Measurements from ENCODE around the gene ESRRB.

The ESRRB gene

DNA sequence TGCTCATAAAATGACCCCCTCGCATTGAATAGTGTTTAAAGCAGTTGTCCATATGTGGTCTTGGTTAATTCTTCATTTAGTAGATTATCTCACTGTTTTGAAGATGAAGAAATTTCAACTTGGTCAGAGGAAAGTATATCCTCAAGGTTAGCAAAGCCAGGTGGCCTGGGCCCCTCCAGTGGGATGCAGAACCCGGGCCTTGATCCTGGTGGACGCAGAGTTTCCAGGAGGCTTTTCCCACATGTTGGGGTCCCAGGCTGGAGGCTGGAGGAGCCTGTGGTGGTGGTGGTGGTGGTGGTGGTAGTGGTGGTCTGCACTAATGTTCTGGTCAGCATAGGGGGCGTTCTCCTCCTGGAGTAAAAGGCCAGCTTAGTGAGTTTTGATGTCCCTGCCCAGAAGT lies 85.9 kb downstream of the ESRRB start:
- no peak for DNase-seq

DNA sequence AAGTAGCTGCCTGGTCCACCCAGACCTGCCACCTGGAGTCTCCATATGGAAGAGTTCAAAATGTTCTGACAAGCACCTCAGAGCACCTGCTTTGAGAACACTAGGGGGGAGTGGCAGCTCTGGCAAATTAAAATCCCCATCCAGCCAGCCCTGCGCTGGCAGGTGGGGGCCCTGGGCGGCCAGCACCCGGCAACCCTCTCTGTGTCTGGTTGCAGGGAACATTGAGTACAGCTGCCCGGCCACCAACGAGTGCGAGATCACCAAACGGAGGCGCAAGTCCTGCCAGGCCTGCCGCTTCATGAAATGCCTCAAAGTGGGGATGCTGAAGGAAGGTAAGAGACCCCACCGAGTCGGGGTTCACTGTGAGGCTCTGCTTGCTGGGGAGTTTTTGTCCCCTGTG lies 86.4 kb downstream of the ESRRB start:
- DNase-seq, result no peak

DNA sequence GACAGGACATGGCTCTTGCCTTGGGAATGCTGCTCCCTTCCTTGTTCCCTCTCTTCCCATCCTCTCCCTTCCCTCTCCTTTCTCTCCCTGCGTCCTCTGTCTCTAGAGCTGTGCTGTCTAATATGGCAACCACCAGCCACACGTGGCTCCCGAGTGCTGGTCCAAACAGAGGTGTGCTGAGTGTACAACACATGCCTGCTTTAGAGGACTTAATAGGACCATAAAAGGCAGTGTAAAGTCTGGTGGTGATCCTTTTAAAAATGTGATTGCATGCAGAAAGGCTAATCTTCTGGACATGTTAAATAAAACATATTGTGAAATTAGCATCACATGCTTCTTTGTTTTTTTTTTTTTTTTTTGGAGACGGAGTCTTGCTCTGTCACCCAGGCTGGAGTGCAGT lies 87.2 kb downstream of the ESRRB start:
- no peak for DNase-seq

DNA sequence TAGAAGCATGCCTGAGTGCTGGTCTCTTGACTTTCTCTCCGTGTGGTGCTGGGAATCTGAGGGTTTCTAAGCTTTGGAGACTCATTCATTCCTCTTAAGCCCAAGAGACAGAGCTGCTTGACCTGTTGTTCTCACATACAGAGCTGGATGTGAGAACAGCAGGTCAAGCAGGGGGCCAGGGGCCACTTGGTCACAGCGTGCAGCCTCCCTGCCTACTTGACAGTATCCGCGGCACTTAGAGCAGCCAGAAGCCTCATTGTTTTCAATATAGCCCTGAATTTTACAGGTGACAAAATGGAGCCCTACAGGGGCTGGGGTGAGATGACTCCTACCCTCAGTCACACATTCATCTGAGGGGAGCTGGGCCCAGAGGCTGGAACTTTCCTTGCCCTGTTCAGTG lies 88.9 kb downstream of the ESRRB start:
- no peak for DNase-seq

DNA sequence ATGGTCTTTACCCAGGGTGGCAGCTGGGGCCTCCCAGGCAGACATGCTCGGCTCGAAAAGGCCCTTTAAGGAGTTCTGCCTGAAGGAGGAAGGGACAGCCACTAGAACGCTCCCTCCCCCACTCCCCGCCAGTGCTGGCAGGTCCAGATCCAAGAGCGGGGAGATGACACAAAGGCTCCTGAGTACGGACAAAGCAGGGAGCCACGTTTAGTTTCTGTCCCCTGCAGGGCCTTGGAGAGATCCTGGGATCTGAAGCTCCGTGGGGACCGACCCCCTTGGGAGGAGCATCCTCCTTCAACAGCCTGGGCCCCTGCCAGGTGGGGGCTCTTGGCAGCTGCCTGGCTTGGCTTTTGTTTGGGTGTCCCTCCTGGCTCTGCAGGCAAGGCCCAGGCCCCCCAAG lies 89.7 kb downstream of the ESRRB start:
- no peak for DNase-seq

DNA sequence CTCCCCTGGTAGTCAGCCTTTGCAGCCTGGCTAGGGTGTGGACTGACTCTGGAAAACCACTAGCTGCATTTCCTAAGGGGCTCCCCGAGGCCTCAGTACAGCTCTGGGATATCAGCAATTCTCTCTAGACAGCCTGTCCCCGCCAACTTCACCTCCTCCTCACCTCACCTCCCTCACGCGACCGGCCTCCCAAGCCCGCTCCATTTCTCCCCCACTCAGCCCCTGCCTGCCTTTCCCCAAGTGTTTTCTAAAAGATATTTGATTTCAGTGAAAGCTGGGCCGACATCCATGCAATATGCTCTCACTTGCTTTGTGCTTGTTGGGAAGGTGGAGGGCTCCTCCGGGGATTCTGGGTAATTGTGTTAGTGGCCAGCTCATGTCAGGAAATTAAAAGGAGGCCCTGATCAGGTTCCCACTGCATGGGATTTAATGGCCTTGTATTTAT lies 91.8 kb downstream of the ESRRB start:
- no peak for DNase-seq

DNA sequence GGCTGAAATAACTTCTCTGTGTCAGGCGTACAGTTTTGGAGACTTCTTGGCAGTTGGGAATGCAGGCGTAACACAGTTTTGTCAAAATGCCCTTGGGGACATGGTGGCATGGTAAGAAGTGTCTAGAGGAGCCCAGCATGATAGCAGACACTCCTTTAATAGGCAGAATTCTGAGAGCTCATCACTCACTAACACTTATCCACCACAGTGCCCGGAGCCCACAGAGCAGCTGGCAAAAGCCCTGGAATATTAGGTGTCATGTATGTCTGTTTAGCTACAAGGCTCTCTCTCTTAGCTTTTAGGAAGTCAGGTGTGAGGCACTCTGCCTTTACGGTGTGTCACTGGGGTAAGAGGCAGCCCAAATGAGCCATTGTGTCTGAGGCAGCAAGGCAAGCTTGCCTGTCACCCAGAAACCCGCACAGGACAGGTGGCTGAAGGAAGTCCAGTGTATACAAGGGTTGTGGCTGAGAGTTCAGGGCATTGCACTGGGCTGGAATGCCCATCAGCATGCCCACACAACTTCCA lies 96.3 kb downstream of the ESRRB start:
- no peak for DNase-seq

DNA sequence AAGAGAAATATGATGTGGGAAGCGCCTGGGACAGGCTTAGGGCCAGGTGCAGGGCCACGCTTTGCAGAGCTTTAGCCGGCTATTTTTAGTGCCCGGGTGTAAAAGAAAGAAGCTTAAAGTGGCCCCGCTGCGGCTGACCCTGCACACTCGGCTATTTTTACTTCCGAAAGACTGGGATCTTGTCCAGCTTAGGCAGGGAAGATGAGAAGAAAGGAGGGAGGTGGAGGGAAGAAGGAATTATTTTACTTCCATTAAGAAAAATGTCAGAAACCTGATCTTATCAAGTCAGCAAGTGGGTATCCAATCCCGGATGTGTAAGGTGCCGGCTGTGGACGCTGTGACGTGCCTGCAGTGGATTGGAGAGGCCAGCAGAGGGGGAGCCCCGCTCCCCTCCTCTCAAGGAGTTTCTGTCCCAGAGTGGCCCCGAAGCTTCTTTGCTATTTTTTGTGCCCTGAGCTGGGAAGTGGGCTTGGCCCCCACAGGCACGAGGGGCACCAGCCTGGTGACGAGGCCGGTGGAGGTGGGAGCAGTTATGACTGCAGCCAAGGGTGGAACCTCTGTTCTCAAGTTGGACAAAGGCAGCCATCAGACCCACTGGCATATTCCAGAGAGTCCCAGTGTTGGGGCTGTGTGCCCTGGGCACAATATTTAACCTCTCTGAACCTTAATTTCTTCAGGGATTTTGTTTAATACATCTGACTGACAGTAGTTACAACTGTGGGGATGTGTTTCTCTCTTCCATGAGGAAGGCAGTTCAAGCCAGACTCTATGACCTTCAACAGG lies 97.7 kb downstream of the ESRRB start:
- DNase-seq, result no peak

DNA sequence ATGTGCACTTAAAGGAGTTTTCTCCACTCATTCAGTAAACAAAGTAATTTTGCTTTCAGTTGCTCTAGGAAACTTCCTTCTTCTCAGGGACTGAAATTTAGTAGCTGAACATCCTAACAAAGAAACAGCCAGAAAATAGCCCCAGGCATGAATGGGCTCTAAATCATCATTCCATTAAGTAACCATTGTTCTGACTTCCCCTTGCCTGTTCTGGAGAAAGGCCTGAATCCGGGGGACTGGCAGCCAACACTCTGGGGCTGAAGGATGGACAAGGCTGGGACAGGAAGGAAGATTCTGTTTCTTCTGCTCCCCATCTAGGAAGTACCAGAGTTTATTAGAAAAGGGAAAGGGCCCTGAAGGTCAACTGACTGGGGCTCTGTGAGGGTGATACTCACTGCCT lies 104.5 kb downstream of the ESRRB start:
- no peak for DNase-seq

DNA sequence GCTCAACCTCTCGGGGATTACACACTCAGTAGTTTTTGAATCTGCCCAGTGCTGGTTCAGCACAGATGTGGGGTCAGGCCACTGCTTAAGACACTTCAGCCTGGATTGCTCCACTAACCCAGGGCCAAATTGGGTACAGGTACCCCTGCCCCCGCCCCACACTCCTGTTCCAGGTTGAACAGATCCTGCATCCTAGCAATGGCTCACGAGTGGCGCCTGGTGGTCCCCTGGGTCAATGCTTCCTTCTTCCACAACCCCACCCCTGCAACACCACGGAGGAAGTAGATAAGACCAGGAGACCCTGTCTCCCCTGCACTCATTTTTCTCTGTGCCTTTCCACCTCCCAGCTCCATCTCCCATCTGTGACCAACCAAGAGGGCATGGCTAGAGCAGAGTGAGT lies 108.4 kb downstream of the ESRRB start:
- no peak for DNase-seq

DNA sequence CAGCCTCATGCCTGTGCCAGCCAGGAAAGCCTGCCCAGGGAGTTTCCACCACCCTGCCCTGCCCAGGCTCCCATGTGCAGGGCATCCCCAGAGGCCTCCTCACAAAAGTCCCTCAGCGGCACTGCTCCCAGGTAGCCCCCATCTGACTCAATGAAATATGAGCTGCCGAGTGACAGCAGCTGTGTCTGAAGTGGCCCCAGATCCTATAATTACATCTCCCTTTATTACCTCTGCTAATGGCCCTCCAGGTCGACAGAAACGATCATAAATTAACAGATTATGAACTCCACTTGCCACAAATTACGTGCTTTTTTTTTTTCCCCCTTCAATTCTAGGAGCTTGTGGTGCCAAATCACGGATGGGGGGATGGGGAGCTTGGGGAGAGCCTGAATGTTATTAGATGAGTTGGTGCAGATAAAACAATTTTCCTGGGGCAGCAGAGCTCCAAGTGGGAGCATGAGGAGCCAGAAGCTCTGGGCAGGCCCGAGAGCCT lies 110.4 kb downstream of the ESRRB start:
- DNase-seq, result no peak

DNA sequence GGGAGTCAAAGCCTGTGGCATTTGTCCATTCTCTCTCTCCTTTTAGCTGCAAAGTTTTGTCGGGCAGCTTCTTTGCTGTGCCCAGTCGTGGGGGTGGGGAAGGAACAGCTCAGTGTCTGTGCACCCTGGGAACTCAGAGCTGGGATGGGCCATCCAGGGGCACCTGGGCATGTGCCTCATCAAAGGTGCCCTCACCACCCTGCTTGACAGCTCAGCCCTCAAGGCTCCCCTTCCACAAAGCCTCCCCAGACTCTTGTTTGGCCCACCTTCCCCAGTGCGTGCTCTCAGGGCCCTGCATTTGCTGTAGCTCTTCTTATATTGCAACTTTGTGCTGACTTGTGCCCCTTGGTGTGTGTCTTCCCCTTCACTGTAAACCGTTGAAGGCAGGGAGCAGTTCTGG lies 112.6 kb downstream of the ESRRB start:
- no peak for DNase-seq

DNA sequence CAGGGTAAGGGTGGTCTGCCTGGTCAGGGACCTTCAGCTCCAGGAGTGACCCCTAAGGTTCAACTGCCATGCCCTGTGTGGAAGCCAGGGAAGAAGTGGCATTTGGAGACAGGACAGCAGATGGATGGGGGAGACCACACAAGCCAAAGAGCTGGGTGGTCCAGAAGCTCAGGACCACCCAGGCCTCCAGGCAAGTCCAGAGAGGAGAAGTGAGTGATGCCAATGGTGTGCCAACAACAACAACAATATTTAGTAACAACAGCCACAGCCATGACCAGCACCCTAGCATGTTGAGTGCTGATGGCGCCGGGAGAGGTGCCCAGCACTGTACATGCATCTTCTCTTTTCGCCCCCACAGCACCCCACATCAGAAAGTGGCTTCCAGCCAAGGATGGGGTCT lies 113.7 kb downstream of the ESRRB start:
- DNase-seq, result no peak

DNA sequence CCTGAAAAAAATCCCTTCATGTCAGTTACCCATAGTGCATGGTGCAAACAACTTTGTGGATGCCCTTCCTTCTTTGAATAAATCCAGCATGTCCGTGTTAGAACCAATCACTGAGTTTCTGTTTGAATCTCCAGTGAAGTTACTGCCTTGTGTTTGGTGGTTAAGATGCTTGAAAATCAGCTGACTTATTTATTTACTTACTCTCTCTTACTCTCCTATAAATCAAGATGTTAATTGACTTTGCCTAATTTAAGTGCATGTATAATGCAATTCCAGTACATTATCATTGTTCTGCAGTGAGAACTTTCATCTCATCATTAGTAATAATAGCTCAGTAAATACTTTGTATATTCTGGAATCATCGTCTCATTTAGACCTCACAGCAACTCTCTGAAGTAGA lies 114.2 kb downstream of the ESRRB start:
- DNase-seq, result no peak

DNA sequence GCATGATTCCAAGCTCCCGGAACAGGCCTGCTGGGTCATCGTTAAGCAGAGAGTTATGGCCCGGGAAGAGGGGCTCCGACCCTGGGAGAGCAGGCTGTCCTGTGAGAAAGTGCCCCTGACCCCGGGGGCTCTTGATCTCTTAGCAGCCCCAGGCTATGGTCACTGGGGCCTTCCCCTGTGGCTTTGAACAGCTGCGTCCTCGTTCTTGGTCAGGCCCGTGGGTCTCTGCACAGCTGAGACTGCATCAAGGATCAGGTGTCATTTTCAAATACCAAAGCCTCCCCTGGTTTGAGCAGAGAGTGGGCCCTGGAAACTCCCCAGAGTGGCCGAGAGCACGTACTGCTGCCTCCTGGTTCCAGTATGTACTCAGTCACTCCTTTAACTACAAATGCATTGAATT lies 114.8 kb downstream of the ESRRB start:
- no peak for DNase-seq

DNA sequence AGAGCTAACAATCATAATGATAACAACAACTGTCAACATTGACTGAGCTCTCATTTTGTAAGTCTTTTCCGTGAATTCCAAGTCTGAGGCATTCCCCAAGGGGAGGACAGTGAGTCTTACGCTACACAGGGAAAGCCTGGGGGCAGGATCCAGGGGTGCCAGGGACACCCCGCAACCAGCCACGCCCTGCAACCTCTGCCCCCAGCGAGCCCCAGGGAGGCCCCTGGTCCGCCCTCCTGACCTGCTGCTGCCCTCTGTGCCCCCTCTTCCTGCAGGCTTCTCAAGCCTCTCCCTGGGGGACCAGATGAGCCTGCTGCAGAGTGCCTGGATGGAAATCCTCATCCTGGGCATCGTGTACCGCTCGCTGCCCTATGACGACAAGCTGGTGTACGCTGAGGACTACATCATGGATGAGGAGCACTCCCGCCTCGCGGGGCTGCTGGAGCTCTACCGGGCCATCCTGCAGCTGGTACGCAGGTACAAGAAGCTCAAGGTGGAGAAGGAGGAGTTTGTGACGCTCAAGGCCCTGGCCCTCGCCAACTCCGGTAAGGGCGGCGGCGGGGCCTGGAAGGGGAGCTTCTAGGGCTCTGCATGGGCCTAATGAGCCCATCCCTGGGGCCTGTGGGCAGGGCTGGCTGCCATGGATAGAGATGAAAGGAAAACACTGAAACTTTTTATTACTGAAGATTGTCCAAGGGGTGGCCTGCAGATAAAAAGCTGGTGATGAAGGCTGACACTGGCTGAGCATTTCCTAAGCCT lies 115.4 kb downstream of the ESRRB start:
- DNase-seq, result no peak

DNA sequence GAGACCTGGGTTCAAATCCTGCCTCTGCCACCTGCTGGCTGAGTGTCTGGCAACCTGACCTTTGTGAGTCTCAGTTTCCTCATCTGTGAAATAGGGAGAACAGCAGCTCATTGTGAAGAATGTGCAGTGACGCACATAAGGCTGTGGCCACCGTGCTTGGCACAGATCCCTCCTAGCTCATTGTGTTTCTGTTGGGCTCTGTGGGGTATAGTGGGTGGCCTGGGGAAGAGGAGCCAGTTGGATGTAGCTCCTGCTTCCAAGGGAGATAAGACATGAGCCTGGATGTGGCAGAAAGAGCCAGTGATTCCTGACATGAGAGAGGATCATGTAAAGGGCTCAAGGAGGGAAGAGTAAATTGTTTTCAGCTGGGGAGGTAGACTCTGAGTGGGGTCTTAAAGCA lies 120.0 kb downstream of the ESRRB start:
- no peak for DNase-seq

DNA sequence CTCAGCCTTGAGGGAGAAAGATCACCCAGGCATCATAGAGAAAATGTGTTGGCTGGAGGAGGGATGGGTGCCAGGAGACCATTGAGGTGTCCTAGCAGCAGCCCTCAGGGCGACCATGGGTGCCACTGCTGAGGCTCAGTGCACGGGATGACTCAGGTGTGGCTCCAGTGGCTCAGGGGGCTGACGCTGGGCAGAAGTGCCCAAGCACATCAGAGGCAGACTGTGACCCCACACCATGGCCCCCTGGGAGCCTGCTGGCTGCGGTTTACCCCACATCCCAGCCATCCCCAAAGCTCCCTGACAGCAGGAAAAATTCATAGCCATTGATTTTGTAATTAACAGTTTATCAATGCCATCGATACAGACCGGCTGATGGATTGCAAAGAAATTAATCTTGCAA lies 120.7 kb downstream of the ESRRB start:
- no peak for DNase-seq

DNA sequence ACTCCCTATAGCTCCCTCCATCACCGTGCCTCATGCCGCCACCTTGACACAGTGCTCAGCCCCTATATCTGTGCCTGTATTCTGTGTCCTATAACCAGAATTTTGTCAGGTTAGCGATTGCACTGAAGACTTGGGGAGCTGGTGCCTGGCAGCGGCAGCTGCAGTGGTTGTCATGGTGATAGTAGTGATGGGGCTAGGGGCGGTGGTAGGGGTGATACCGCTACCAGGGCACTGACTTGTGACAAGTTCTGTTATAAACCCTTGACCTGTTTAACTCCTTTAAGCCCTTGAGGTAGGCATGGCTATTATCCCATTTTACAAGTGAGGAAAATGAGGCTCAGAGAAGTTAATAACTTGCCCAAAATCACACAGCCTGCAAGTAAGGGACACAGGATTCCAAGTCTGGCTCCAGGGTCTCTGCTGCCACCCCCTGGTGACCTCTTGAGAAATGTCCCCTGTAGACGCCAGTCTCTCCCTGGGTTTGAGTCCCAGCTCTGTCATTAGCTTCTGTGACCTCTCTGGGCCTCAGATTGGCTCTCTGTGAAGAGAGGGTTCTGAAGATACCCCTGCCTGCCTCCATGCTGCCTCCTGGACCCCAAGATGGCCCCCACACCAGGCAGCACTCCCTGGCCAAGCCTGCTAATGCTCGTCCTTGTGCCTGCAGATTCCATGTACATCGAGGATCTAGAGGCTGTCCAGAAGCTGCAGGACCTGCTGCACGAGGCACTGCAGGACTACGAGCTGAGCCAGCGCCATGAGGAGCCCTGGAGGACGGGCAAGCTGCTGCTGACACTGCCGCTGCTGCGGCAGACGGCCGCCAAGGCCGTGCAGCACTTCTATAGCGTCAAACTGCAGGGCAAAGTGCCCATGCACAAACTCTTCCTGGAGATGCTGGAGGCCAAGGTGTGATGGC lies 121.9 kb downstream of the ESRRB start:
- no peak for DNase-seq

DNA sequence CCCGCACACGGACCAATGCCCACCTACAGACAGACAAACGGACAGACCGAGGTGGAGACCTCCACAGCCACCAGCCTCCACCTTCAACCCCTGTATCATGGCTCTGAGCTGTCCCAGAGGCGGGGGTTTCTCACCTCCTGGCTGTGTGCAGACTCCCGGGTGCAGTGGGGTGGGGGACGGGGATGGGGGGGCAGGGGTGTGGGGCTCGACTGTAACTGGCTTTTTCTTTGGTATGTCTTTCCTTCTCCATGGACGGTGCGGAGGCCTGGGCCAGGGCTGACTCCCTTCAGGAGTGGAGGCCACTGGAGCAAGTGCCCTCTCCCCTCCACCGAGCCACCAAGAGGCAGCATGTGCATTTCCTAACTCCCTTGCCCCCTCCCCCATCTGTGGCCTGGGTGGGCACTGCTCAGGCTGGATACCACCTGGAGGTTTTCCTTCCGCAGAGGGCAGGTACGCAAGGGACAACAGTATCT lies 122.6 kb downstream of the ESRRB start:
- DNase-seq, result no peak

DNA sequence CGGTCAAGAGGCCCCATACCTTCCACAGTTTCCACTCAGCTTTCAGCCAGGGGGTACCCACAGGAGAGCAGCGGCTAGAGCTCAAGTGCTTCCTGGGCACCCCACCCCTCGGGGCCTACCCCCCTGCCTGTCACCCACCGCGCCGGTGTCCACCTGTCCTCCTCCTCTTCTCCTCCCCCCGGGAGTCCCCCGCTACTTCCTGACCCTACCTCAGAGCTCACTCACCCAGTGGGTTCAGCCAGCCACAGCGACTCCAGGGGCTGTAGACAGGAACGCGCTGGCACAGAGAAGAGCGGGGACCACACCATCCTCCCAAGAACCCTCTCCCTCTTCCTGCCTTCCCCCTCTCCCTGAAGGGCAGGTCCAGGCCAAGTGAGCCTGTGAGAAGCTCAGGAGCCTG lies 123.0 kb downstream of the ESRRB start:
- DNase-seq, result no peak

DNA sequence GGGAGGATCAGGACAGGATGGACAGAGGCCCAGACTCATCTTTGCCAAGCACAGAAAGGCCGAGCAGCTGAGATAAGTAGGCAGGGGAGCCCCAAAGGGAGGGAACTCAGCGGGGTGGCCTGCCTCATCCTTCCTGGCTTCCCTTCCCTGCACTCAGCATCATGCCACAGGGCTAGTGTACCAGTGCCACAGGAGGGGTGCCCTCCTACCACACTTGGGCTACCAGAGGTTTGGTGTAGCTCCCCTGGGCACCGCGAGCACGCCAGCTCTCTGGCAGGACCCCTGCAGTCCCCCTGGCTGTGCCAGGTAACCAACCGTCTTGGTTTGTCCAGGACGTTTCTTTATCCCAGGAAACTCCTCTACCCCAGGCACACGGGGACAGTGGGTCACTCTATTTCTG lies 123.5 kb downstream of the ESRRB start:
- DNase-seq, result no peak

DNA sequence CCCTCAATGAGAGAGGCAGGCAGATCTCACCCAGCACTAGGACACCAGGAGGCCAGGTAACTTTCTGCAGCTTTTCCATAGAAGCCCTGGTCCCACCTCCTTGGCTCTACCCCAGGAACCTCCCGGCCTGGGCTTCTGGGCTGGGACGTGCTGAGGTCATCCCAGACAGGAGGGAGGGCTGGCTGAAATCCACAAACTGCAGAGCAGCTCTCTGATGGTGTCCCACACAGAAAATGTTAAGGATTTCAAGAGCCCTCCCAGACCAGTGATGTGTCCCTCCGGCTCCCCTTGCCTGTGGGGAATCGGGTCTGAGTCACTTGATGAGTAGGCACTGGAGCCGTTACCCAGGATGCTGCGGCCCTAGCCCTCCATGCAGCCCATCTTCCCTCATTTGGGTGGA lies 124.1 kb downstream of the ESRRB start:
- DNase-seq, result no peak
